Midbrain (tissue), 1 donor: ENCODE data around the gene ATG2B.

Experiments used
- DNase-seq: peaks from one replicate; lab custom pipeline; 2025; lab: John Stamatoyannopoulos, UW

Gene ATG2B

GRCh38 chr14:96309133-96309895, 53.8 kb downstream of the ATG2B start:
- no peak for DNase-seq

DNA sequence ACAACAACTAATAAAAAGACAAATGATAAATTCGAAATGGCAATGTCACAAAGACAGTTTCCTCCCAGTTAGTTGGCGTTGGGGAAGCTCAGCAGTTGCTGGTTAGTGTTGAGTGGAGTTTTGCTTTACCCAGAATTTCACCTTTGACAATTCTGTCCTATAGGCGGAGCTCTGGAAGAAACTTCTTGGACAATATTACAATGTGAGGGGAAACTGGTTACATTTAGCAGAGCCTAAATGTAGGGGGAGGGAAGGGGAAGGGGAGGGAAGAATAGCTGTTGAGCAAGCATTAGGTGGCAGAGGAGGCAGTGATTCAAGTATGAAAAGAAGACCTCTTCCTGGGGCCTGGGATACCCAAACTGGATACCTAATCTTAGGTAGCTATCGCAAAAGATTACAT, 55.7 kb downstream of the ATG2B start:
- DNase-seq, result no peak

DNA sequence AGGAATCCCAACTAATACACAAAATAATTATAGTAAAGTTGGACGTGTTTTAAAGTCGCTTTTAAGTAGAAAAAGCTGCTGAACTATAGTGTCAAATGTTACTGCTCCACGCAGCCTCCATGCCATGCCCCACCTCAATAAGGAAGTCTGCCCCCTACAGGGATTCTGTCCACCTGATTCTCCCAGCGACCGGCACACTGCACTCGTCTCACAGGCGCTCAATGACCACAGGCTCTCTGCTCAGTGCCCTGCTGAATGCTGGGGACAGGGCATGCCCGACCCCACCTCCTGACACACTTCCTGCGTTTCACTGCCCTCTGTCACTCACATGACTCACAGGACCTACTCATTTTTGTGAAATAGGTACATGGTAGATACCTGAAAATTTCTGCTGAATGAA, 58.2 kb downstream of the ATG2B start:
- no peak for DNase-seq

DNA sequence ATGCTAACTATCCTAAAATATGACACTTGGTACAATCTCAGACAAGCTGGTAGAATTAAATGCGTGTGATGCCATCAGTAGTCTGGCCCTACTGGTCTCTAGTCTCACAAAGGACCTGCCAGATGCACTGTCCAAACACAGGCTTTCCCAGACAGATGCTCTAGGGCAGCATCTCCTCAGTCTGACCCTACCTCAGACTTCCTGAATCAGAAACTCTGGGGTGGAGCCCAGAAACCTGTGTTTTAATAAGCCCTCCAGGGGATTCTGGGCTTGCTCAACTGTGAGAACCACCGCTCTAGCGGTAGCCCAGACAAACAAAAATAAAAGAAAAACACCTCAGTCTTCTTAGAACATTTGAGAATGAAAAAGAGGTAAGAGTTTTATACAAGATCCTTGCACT, 59.2 kb downstream of the ATG2B start:
- no peak for DNase-seq

- peak; percentile 31 for DNase-seq
Measured at GRCh38 chr14:96299441-96299840, 63.7 kb downstream of the ATG2B start.

- DNase-seq, result no peak
Measured at GRCh38 chr14:96297997-96298515, 65.1 kb downstream of the ATG2B start.

GRCh38 chr14:96297000-96297399, 66.1 kb downstream of the ATG2B start:
- DNase-seq, result no peak

DNA sequence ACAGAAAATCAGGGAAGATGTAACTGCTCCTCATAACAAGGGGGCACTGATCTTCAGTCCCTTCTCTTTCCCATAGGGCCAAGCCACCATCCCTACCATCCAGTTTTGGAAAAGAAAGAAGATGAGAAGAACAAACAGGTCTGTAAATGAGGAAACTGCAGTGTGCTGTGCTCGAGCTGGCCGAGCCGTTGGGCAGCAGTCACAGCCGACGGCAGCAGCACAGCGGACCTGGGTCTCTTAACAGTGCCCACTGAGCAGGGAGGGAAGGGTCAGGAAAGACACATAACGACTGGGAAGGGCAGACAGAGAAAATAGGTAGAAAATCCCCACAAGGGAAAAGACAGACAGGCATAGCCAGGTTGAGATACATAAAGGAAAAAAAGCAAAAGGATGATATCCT, 68.9 kb downstream of the ATG2B start:
- DNase-seq, result no peak

- DNase-seq, result no peak
Measured at GRCh38 chr14:96287856-96288255, 75.3 kb downstream of the ATG2B start.

DNA sequence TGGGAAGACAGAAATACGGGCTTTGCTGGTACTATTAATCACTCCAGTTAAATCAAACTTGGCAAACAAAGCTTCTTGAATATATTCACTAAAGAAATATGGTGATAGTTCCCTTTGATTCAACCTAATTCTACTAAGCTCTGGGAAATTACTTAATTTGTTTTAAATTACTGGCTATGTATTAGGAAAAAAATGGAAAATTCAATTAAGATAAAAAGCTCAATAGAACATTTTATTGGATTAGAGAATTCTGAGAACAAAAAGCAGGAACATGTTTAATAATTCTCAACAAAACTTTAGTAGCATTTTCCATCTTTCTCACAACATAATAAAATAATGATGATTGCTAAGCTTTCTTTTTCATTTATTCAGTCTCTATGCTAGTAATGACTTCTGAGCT, 76.9 kb downstream of the ATG2B start:
- DNase-seq, result no peak

GRCh38 chr14:96285667-96286066, 77.5 kb downstream of the ATG2B start:
- no peak for DNase-seq

DNA sequence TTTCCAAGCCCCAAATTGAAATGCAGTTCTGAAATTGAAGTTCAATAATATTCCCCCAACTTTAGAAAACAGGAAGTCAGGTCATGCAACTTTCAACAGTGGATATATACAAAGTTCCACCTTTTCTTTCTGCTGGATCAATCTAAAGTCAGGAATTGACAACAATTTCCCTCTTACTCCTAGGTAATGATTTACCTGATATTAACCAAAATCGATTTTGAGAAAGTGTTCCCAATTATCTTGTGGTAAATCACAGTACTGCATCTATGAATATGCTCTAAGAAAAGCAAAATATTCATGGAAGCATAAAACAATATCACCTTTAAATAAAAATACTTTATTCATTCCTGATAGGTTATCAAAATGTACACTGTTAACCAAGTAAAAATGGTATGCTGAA, 78.7 kb downstream of the ATG2B start:
- DNase-seq, result no peak

DNA sequence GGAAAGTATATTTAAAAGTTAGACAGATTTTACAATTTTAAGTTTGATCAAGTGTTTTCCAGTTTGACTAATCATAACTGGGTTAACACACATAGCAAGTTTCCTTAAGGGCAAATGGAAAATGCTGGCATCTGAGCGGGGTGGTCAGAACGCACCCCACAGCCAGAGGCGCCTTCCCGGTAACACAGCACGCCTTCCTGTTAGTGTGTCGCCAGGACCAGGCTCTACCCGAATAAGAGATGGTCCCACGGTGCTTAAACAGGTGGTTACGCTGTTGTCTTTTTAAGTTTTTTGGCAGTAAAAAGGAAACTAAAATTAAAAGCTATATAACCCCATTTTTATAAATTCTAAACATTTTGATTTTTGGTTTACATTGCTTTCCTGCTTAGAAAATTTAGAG, 79.1 kb downstream of the ATG2B start:
- no peak for DNase-seq

- no peak for DNase-seq
Measured at GRCh38 chr14:96281486-96281885, 81.7 kb downstream of the ATG2B start.

GRCh38 chr14:96280104-96280503, 83.0 kb downstream of the ATG2B start:
- DNase-seq, result no peak

DNA sequence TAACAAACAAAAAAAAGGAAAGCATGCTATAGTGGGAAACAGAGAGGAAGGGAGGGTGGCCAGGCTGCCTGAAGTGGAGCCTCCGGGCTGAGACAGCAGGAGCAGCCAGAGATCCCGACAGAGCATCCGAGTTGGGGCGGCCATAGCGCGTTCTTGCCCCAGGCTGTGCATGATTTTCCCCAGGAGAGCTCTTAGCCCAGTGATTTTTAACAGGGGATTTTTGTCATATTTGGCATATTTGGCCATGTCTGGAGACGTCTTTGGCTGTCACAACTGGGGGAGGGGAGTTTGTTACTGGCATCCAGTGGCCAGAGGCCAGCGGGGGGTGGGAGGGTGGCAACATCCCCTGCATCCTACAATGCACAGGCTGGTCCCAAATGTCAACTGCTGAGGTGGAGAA, 83.6 kb downstream of the ATG2B start:
- DNase-seq, result no peak

DNA sequence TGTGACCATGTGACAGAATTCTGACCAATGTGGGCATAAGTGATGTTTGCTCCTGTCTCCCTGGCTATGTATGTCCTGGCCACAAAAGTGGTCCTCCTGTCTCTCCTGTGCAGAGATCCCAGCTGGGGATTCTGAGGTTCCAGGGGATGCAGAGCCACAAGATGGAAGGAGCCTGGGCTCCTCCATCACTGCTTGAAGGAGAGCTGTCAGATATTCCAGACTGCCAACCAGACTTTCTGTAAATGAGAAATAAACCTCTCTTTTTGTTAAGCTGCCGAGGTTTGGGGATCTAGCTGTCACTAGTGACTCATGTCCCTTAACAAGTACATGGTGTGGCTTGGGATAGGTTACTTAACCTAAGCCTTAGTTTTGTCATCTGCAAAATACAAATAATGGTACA, 85.3 kb downstream of the ATG2B start:
- DNase-seq, result no peak

DNA sequence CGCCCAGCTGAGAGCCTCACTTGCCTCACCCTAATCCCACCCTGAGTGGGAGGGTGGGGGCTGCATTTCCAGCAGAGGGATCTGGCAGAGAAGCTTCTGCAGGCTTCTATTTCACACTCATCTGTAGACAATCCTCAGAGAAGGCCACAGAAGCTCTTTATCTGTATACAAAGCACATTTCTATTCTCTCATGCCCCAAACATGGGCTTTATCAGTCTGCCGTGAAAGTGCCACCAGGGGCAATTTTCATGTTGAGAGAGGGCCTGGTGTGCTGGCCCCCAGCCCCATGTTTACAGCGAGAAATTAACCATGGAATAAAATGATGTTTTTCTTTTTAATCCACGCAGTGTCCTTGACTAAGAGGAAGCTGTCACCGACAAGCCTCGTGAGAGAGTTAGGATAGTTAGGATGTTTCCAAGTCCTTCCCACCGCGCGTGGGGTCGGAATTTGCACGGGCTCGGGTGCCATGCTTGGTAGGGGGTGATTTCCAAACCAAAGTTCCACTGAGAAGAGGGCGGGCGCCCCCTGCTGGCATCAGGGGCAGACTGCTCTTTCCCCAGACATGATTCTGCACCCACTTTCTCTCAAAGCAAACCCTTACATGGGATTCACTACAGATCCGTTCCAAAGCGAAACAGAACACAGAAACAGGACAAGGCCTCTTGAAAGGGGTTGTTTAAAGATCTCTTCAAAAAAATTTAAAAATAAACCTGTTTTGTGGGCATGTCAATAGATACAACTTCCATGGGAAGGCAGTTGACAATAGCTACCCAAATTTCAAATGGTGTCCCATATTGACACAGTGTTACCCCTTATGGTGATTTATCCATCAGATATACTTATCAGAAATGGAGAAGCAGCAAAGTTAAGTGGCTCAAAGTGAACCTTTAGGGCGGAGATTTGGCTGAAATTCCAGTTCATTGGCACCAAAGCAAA, 87.7 kb downstream of the ATG2B start:
- DNase-seq, result peak; percentile 81

GRCh38 chr14:96274543-96274942, 88.6 kb downstream of the ATG2B start:
- peak; percentile 30 for DNase-seq

- DNase-seq, result no peak
Measured at GRCh38 chr14:96274122-96274521, 89.0 kb downstream of the ATG2B start.

- no peak for DNase-seq
Measured at GRCh38 chr14:96273629-96274028, 89.5 kb downstream of the ATG2B start.

- no peak for DNase-seq
Measured at GRCh38 chr14:96272777-96273473, 90.2 kb downstream of the ATG2B start.
